ENCODE data around the gene SDSL.

DNA sequence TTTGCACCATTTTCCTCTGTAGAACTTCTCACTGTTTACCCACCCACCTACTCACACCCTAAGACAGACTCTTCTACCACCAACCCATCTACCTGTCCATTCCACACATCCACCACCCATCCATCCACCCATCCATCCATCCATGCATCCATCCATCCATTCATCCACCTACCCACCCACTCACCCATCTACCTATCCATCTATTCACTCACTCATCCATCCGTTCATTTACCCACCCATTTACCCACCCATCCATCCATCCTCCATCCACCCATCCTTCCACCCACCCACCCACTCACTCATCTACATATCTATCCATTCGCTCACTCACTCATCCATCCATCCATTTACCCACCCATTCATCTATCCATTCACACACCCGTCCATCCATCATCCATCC is 48.7 kb upstream of the SDSL start:
- TF ChIP-seq EZH2phosphoT487 (IDR thresholded peaks at IDR 0.05; ENCODE audit: borderline replicate concordance, low read depth, low read length): no peak
- TF ChIP-seq, protein P1, sequence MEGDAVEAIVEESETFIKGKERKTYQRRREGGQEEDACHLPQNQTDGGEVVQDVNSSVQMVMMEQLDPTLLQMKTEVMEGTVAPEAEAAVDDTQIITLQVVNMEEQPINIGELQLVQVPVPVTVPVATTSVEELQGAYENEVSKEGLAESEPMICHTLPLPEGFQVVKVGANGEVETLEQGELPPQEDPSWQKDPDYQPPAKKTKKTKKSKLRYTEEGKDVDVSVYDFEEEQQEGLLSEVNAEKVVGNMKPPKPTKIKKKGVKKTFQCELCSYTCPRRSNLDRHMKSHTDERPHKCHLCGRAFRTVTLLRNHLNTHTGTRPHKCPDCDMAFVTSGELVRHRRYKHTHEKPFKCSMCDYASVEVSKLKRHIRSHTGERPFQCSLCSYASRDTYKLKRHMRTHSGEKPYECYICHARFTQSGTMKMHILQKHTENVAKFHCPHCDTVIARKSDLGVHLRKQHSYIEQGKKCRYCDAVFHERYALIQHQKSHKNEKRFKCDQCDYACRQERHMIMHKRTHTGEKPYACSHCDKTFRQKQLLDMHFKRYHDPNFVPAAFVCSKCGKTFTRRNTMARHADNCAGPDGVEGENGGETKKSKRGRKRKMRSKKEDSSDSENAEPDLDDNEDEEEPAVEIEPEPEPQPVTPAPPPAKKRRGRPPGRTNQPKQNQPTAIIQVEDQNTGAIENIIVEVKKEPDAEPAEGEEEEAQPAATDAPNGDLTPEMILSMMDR (conservative IDR thresholded peaks at IDR 0.05; ENCODE audit: low read length): no peak
